ENCODE results near the gene PPIE. TPM values are rescaled to one million over a fixed set of nuclear protein-coding genes. Genes with fewer than 3 reads are reported as not detected.

Gene PPIE
- total and polyA plus RNA-seq, 2 experiments from 2014 or later, result 27.8 to 51.9 TPM

- no peak for TF ChIP-seq JUNB (IDR thresholded peaks at IDR 0.05; ENCODE audit: unreplicated experiment)
Observed at GRCh38 chr1:39779137-39779536, 40.5 kb downstream of the PPIE start (continued).

GRCh38 chr1:39779821-39780220 lies 41.1 kb downstream of the PPIE start:
- Histone ChIP-seq H3K9me2 (ENCODE audit: insufficient read depth) (no peaks in the 10 kb centered on the region), H4K20me1 (replicated peaks; ENCODE audit: insufficient read depth) (no peaks in the 10 kb centered on the region), H3F3A (replicated peaks; ENCODE audit: low read depth) (no peaks in the 10 kb centered on the region), H3K36me3 (ENCODE audit: insufficient read depth) (no peaks in the 10 kb centered on the region), H3K27ac (ENCODE audit: low read depth) (no peak overlapping the region), H3K4me2 (no peak overlapping the region), H3K79me2 (replicated peaks; ENCODE audit: insufficient read depth) (no peaks in the 10 kb centered on the region), H2AFZ (no peak overlapping the region), H3K4me3 (no peak overlapping the region), H3K27me3 (ENCODE audit: insufficient read depth) (peaks cover 18% of the 10 kb centered on the region), H3K4me1 (ENCODE audit: insufficient read depth) (no peaks in the 10 kb centered on the region)
- DNase-seq (ENCODE audit: low spot score) (no peak), ATAC-seq (no peak)
- Mint-ChIP-seq H3K36me3 (ENCODE audit: low read depth) (no peaks in the 10 kb centered on the region), H3K27ac (no peak overlapping the region), H3K4me1 (peaks cover 4% of the 10 kb centered on the region; the same call in 2 of the 3 replicates), H3K4me3 (no peak overlapping the region), H3K9me3 (no peaks in the 10 kb centered on the region), H3K27me3 (ENCODE audit: insufficient read depth, low read depth, poor library complexity) (peaks cover 17% of the 10 kb centered on the region)
- TF ChIP-seq ZNF114 (CRISPR knock-in tag; IDR thresholded peaks at IDR 0.05), result no peak
- TF ChIP-seq ETS1 (IDR thresholded peaks at IDR 0.05), result no peak
- TF ChIP-seq EZH2phosphoT487 (IDR thresholded peaks at IDR 0.05; ENCODE audit: unreplicated experiment), result no peak
- no peak for TF ChIP-seq NANOG (IDR thresholded peaks at IDR 0.05; ENCODE audit: borderline replicate concordance)
- TF ChIP-seq EZH2 (IDR thresholded peaks at IDR 0.05; ENCODE audit: low read depth, unreplicated experiment), result no peak
- TF ChIP-seq STAT1 (IDR thresholded peaks at IDR 0.05; ENCODE audit: unreplicated experiment), result no peak
- no peak for TF ChIP-seq CREB1 (CRISPR knock-in tag; IDR thresholded peaks at IDR 0.05; ENCODE audit: low read depth)
- TF ChIP-seq ZNF462 (CRISPR knock-in tag; IDR thresholded peaks at IDR 0.05), result no peak
- no peak for TF ChIP-seq ZNF331 (CRISPR knock-in tag; IDR thresholded peaks at IDR 0.05; ENCODE audit: low read depth)
- TF ChIP-seq JUNB (IDR thresholded peaks at IDR 0.05; ENCODE audit: unreplicated experiment), result no peak
- no peak for TF ChIP-seq POLR2AphosphoS5 (IDR thresholded peaks at IDR 0.05; ENCODE audit: low read depth)
- TF ChIP-seq REST (IDR thresholded peaks at IDR 0.05; ENCODE audit: unreplicated experiment), result no peak
- no peak for TF ChIP-seq CTCF (conservative IDR thresholded peaks at IDR 0.05; ENCODE audit: low read depth in 2 of 2)
